Astrocyte (in vitro differentiated cells and primary cell): ENCODE results near the gene PAMR1.

Experiments used
- EZH2 ChIP-seq: IDR thresholded peaks from 2 replicates; pipeline ENCODE4 v1.6.1; 2012; ENCODE audit warnings: mild to moderate bottlenecking, low read length, inconsistent platforms; ENCODE audit not compliant: insufficient read depth
- TF ChIP-seq, protein P1 (sequence below): IDR thresholded peaks from 2 replicates; pipeline ENCODE4 v1.5.1; 2011; ENCODE audit warnings: low read depth, mild to moderate bottlenecking, inconsistent platforms, low read length, moderate library complexity; ENCODE audit not compliant: insufficient read depth

GRCh38 chr11:35419830-35420333 is 105.5 kb downstream of the PAMR1 start:
- TF ChIP-seq, protein P1, sequence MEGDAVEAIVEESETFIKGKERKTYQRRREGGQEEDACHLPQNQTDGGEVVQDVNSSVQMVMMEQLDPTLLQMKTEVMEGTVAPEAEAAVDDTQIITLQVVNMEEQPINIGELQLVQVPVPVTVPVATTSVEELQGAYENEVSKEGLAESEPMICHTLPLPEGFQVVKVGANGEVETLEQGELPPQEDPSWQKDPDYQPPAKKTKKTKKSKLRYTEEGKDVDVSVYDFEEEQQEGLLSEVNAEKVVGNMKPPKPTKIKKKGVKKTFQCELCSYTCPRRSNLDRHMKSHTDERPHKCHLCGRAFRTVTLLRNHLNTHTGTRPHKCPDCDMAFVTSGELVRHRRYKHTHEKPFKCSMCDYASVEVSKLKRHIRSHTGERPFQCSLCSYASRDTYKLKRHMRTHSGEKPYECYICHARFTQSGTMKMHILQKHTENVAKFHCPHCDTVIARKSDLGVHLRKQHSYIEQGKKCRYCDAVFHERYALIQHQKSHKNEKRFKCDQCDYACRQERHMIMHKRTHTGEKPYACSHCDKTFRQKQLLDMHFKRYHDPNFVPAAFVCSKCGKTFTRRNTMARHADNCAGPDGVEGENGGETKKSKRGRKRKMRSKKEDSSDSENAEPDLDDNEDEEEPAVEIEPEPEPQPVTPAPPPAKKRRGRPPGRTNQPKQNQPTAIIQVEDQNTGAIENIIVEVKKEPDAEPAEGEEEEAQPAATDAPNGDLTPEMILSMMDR = no peak
- TF ChIP-seq EZH2 = no peak
